H9 (cell line): Measurements from ENCODE around the gene DPEP3. TPM values are rescaled to one million over a fixed set of nuclear protein-coding genes. Genes with fewer than 3 reads are reported as not detected.
A peak's percentile ranks its signal among the peaks of the same experiment; 100 is the strongest.

Experiments
- DNase-seq: peaks from one replicate; pipeline ENCODE4 v3.0.0-alpha.2; 2017
- H2AFZ ChIP-seq: one replicate; pipeline ENCODE4 v1.6.1; 2013; ENCODE audit warnings: mild to moderate bottlenecking, low read length, control low read depth, moderate library complexity
- H2AK5ac ChIP-seq: 2 replicates; pipeline ENCODE4 v1.6.1; 2013; ENCODE audit warnings: low read length, control low read depth, mixed read lengths; ENCODE audit not compliant: insufficient read length
- H2BK120ac ChIP-seq: one replicate; pipeline ENCODE4 v1.6.1; 2013; ENCODE audit warnings: low read depth, mild to moderate bottlenecking, low read length, control low read depth, inconsistent platforms; ENCODE audit not compliant: poor library complexity, severe bottlenecking
- H2BK12ac ChIP-seq: 2 replicates; pipeline ENCODE4 v1.6.1; 2013; ENCODE audit warnings: low read length, control low read depth, mixed read lengths, low read depth; ENCODE audit not compliant: insufficient read length
- H2BK15ac ChIP-seq: 2 replicates; pipeline ENCODE4 v1.6.1; 2013; ENCODE audit warnings: low read depth, low read length, control low read depth
- H2BK20ac ChIP-seq: one replicate; pipeline ENCODE4 v1.6.1; 2013; ENCODE audit warnings: low read depth, mild to moderate bottlenecking, low read length, control low read depth, inconsistent platforms; ENCODE audit not compliant: poor library complexity, severe bottlenecking
- H2BK5ac ChIP-seq: 2 replicates; pipeline ENCODE4 v1.6.1; 2013; ENCODE audit warnings: low read length, control low read depth, mixed read lengths; ENCODE audit not compliant: insufficient read length
- H3K14ac ChIP-seq: 2 replicates; pipeline ENCODE4 v1.6.1; 2013; ENCODE audit warnings: low read length, control low read depth; ENCODE audit not compliant: insufficient read depth
- H3K18ac ChIP-seq: 2 replicates; pipeline ENCODE4 v1.6.1; 2013; ENCODE audit warnings: low read depth, mild to moderate bottlenecking, mixed read lengths, low read length, control low read depth; ENCODE audit not compliant: insufficient read length
- H3K23ac ChIP-seq: 2 replicates; pipeline ENCODE4 v1.6.1; 2013; ENCODE audit warnings: low read length, control low read depth, mixed read lengths, low read depth; ENCODE audit not compliant: insufficient read length
- H3K23me2 ChIP-seq: 2 replicates; pipeline ENCODE4 v1.6.1; 2013; ENCODE audit warnings: low read depth, mild to moderate bottlenecking, mixed read lengths, low read length, control low read depth; ENCODE audit not compliant: insufficient read length, poor library complexity, severe bottlenecking
- H3K27ac ChIP-seq: 2 replicates; pipeline ENCODE4 v1.5.1; 2013; ENCODE audit warnings: low read length, control low read depth, mixed read lengths, low read depth; ENCODE audit not compliant: insufficient read length
- H3K27me3 ChIP-seq: 2 replicates; pipeline ENCODE4 v1.6.1; 2013; ENCODE audit warnings: low read length, control low read depth, inconsistent platforms; ENCODE audit not compliant: insufficient read depth
- H3K4ac ChIP-seq: 2 replicates; pipeline ENCODE4 v1.6.1; 2013; ENCODE audit warnings: low read depth, mild to moderate bottlenecking, control low read depth, inconsistent platforms, low read length, moderate library complexity
- H3K4me1 ChIP-seq: 2 replicates; pipeline ENCODE4 v1.6.1; 2013; ENCODE audit warnings: low read length, control low read depth, inconsistent platforms; ENCODE audit not compliant: insufficient read depth
- H3K4me2 ChIP-seq: 2 replicates; pipeline ENCODE4 v1.6.1; 2013; ENCODE audit warnings: low read length, control low read depth, mixed read lengths; ENCODE audit not compliant: insufficient read length, insufficient read depth
- H3K56ac ChIP-seq: 2 replicates; pipeline ENCODE4 v1.6.1; 2013; ENCODE audit warnings: low read depth, mild to moderate bottlenecking, mixed read lengths, low read length, control low read depth; ENCODE audit not compliant: insufficient read length
- H3K79me1 ChIP-seq: 2 replicates; pipeline ENCODE4 v1.6.1; 2013; ENCODE audit warnings: low read depth, mild to moderate bottlenecking, moderate library complexity, low read length, control low read depth, inconsistent platforms; ENCODE audit not compliant: insufficient read depth, poor library complexity, severe bottlenecking
- H3K79me2 ChIP-seq: 2 replicates; pipeline ENCODE4 v1.6.1; 2013; ENCODE audit warnings: low read length, control low read depth, inconsistent platforms; ENCODE audit not compliant: insufficient read depth
- H3K9ac ChIP-seq: 2 replicates; pipeline ENCODE4 v1.6.1; 2013; ENCODE audit warnings: low read length, control low read depth, mixed read lengths; ENCODE audit not compliant: insufficient read length; ENCODE audit errors: extremely low read depth
- H3K9me3 ChIP-seq: one replicate; pipeline ENCODE4 v1.6.1; 2013; ENCODE audit warnings: low read depth, low read length, inconsistent platforms; ENCODE audit not compliant: control insufficient read depth
- H3T11ph ChIP-seq: one replicate; pipeline ENCODE4 v1.6.1; 2013; ENCODE audit warnings: mild to moderate bottlenecking, low read length, control low read depth, inconsistent platforms
- H4K20me1 ChIP-seq: one replicate; pipeline ENCODE4 v1.6.1; 2013; ENCODE audit not compliant: control insufficient read depth, insufficient read length, insufficient read depth
- H4K5ac ChIP-seq: 2 replicates; pipeline ENCODE4 v1.6.1; 2013; ENCODE audit warnings: low read depth, mild to moderate bottlenecking, mixed read lengths, low read length, control low read depth; ENCODE audit not compliant: insufficient read length
- H4K8ac ChIP-seq: replicated peaks from 2 replicates; pipeline ENCODE4 v1.6.1; 2013; ENCODE audit warnings: low read length, control low read depth, mixed read lengths, low read depth; ENCODE audit not compliant: insufficient read length
- H4K91ac ChIP-seq: 2 replicates; pipeline ENCODE4 v1.6.1; 2013; ENCODE audit warnings: low read depth, mild to moderate bottlenecking, moderate library complexity, mixed read lengths, low read length, control low read depth; ENCODE audit not compliant: insufficient read length
- H3K27ac Mint-ChIP-seq, 3 experiments: 2 replicates in 2 of 3; 3 replicates in 1 of 3; pipeline ENCODE4 v1.8.0; 2020 to 2021; ENCODE audit warnings: mixed read lengths in 3 of 3, mild to moderate bottlenecking in 1 of 3, moderate library complexity in 1 of 3
- H3K27me3 Mint-ChIP-seq: 2 replicates; pipeline ENCODE4 v1.8.0; 2021; ENCODE audit warnings: low read depth, mild to moderate bottlenecking, moderate library complexity, mixed read lengths
- H3K36me3 Mint-ChIP-seq, 3 experiments: 2 replicates in 2 of 3; 3 replicates in 1 of 3; pipeline ENCODE4 v1.8.0; 2020 to 2021; ENCODE audit warnings: low read depth in 3 of 3, mixed read lengths in 3 of 3; ENCODE audit not compliant: insufficient read depth in 1 of 3
- H3K4me1 Mint-ChIP-seq, 2 experiments: 2 replicates each; pipeline ENCODE4 v1.8.0; 2020; ENCODE audit warnings: mixed read lengths in 2 of 2
- H3K4me3 Mint-ChIP-seq, 2 experiments: 2 replicates in 1 of 2; 3 replicates in 1 of 2; pipeline ENCODE4 v1.8.0; 2020 to 2021; ENCODE audit warnings: mild to moderate bottlenecking in 2 of 2, mixed read lengths in 2 of 2, moderate library complexity in 1 of 2
- H3K9me3 Mint-ChIP-seq, 2 experiments: 2 replicates in 1 of 2; 3 replicates in 1 of 2; pipeline ENCODE4 v1.8.0; 2020; ENCODE audit warnings: mild to moderate bottlenecking in 2 of 2, mixed read lengths in 2 of 2, moderate library complexity in 1 of 2
- CTCF ChIP-seq: fragments of 200-600 bp; sonication (generic); conservative IDR thresholded peaks from 3 replicates; pipeline ENCODE4 v1.8.0; 2021; ENCODE audit warnings: antibody characterized with exemption, mild to moderate bottlenecking
- WGBS: extraction: QIAGEN DNeasy Blood & Tissue Kit; methylation state at CpG from one replicate; pipeline ENCODE4 v1.1.7; 2013; ENCODE audit warnings: missing lambda C conversion rate, low lambda C conversion rate, mixed read lengths; ENCODE audit not compliant: insufficient read length; ENCODE audit errors: extremely low coverage; 5-methylcytosine and 5-hydroxymethylcytosine counted together
- total RNA-seq: library from RNA; stranded (reverse); gene quantifications from 2 replicates; pipeline ENCODE4 v1.2.1, GENCODE V29; 2021

DPEP3 gene
- total RNA-seq, 1 experiment from 2014 or later = 0.68 TPM

GRCh38 chr16:68022728-68023537 is 42.6 kb upstream of the DPEP3 start, which contains the start of the genes DDX28 and DUS2:
Gene DDX28, minus strand, starts transcription at chr16:68023232. Its CDS starts 30 bp downstream, at chr16:68023202.
Gene DUS2, plus strand, starts transcription at chr16:68023284. Its CDS starts 14,740 bp downstream, at chr16:68038024.
- no peak within 1 kb of the TSS for H3K27ac ChIP-seq
- Mint-ChIP-seq H3K4me3 (peak within 1 kb of the TSS; percentile 95 to 100), H3K27me3 (no peaks in the 10 kb centered on the region; the same call in 1 of the 2 replicates), H3K36me3 (peaks cover 9 to 36% (median 30%) of the 10 kb centered on the region in 3 experiments), H3K27ac (peak within 1 kb of the TSS; percentile 98 to 100 (median 99)), H3K9me3 (no peaks in the 10 kb centered on the region; a peak in 1 of 5 replicates), H3K4me1 (peaks cover 6 to 17% of the 10 kb centered on the region in 2 experiments)
- H3K56ac ChIP-seq = no peak within 1 kb of the TSS
- H3K4ac ChIP-seq = peak within 1 kb of the TSS; percentile 38
- H3K79me2 ChIP-seq = peaks cover 8% of the 10 kb centered on the region; the same call in 1 of the 2 replicates
- peak; percentile 10; the same call in 1 of the 3 replicates for TF ChIP-seq CTCF
- no peak within 1 kb of the TSS for H2BK5ac ChIP-seq
- H2AFZ ChIP-seq = no peak within 1 kb of the TSS
- H3K14ac ChIP-seq = peak within 1 kb of the TSS; percentile 91
- H2BK120ac ChIP-seq = no peak within 1 kb of the TSS
- no CpG with 5 or more reads among the region's 84 CpGs for WGBS
- H3K9ac ChIP-seq = peak within 1 kb of the TSS; percentile 93
- H3K4me1 ChIP-seq = peaks cover 4% of the 10 kb centered on the region; the same call in 1 of the 2 replicates
- peak within 1 kb of the TSS; percentile 82 for H3K4me2 ChIP-seq
- no peaks in the 10 kb centered on the region for H3K9me3 ChIP-seq
- H3K27me3 ChIP-seq = no peaks in the 10 kb centered on the region
- peaks cover 5% of the 10 kb centered on the region for H3K23me2 ChIP-seq
- H3K23ac ChIP-seq = no peak within 1 kb of the TSS
- peak within 1 kb of the TSS; percentile 45 for H4K5ac ChIP-seq
- peak; percentile 90 for DNase-seq
- H2BK20ac ChIP-seq = no peak within 1 kb of the TSS
- H3T11ph ChIP-seq = no peak within 1 kb of the TSS
- H3K18ac ChIP-seq = peak within 1 kb of the TSS; percentile 92
- H2BK15ac ChIP-seq = no peak within 1 kb of the TSS
- no peak within 1 kb of the TSS for H2BK12ac ChIP-seq
- H3K79me1 ChIP-seq = peaks cover 4% of the 10 kb centered on the region
- H4K8ac ChIP-seq = no peak within 1 kb of the TSS
- H2AK5ac ChIP-seq = no peak within 1 kb of the TSS
- no peaks in the 10 kb centered on the region for H4K20me1 ChIP-seq
- H4K91ac ChIP-seq = peak within 1 kb of the TSS; percentile 1
